Smooth muscle cell (in vitro differentiated cells): ENCODE data around the gene C3orf52. TPM values are rescaled to one million over a fixed set of nuclear protein-coding genes. Genes with fewer than 3 reads are reported as not detected.
"Not testable (repeated sequence)": the region's sequence is repeated elsewhere in the genome, so short reads cannot be mapped to it uniquely, and the experiment has no call there.

Source experiments
- DNase-seq: peaks from one replicate; lab custom pipeline; 2025; ENCODE audit not compliant: unreplicated experiment; lab: John Stamatoyannopoulos, UW
- H2AFZ ChIP-seq: fragments of 200-600 bp; sonication (generic); 2 replicates; pipeline ENCODE4 v1.6.0; 2016; ENCODE audit warnings: antibody characterized with exemption, low read depth, mild to moderate bottlenecking
- H3F3A ChIP-seq: fragments of 200-600 bp; sonication (generic); 2 replicates; pipeline ENCODE4 v1.6.0; 2017; ENCODE audit warnings: antibody characterized with exemption, low read depth
- H3K27ac ChIP-seq: fragments of 200-600 bp; sonication (generic); 2 replicates; pipeline ENCODE4 v1.5.1; 2016; ENCODE audit warnings: low read depth, mild to moderate bottlenecking
- H3K27me3 ChIP-seq: fragments of 200-600 bp; sonication (generic); 2 replicates; pipeline ENCODE4 v1.6.1; 2016; ENCODE audit warnings: low read depth, mild to moderate bottlenecking
- H3K36me3 ChIP-seq: fragments of 200-600 bp; sonication (generic); 2 replicates; pipeline ENCODE4 v1.5.1; 2016; ENCODE audit warnings: low read depth
- H3K4me1 ChIP-seq: fragments of 200-600 bp; sonication (generic); 2 replicates; pipeline ENCODE4 v1.5.1; 2016; ENCODE audit warnings: low read depth
- H3K4me2 ChIP-seq: fragments of 200-600 bp; sonication (generic); 2 replicates; pipeline ENCODE4 v1.6.0; 2016; ENCODE audit warnings: mild to moderate bottlenecking
- H3K4me3 ChIP-seq: fragments of 200-600 bp; sonication (generic); 2 replicates; pipeline ENCODE4 v1.5.1; 2016; ENCODE audit warnings: mild to moderate bottlenecking
- H3K79me2 ChIP-seq: fragments of 200-600 bp; sonication (generic); 2 replicates; pipeline ENCODE4 v1.6.0; 2016; ENCODE audit warnings: low read depth, mild to moderate bottlenecking
- H3K9ac ChIP-seq: fragments of 200-600 bp; sonication (generic); 2 replicates; pipeline ENCODE4 v1.6.0; 2016; ENCODE audit warnings: low read depth
- H3K9me3 ChIP-seq: fragments of 200-600 bp; sonication (generic); replicated peaks from 2 replicates; pipeline ENCODE4 v1.5.1; 2016; ENCODE audit warnings: low read depth
- H4K20me1 ChIP-seq: fragments of 200-600 bp; sonication (generic); 2 replicates; pipeline ENCODE4 v1.6.0; 2016; ENCODE audit warnings: low read depth
- CTCF ChIP-seq: fragments of 200-600 bp; sonication (generic); IDR thresholded peaks from 2 replicates; pipeline ENCODE4 v1.5.1; 2017; ENCODE audit warnings: borderline replicate concordance, mild to moderate bottlenecking, antibody characterized with exemption; ENCODE audit not compliant: insufficient read depth, poor library complexity, severe bottlenecking
- WGBS: methylation state at CpG from one replicate; pipeline ENCODE4 v1.1.7; 2016; ENCODE audit warnings: low lambda C conversion rate; 5-methylcytosine and 5-hydroxymethylcytosine counted together
- polyA plus RNA-seq: library from polyadenylated mRNA; unstranded; fragments of >200 nt; fragmentation: Nextera tagmentation; extraction: Ambion mirVana; gene quantifications from 2 replicates; pipeline ENCODE4 v1.2.1, GENCODE V29; 2016
- total RNA-seq: library from RNA; depleted of rRNA; stranded (reverse); fragments of >200 nt; gene quantifications from 2 replicates; pipeline ENCODE4 v1.2.3, GENCODE V29; 2014

C3orf52 gene
- total and polyA plus RNA-seq, 2 experiments from 2014 or later: 4.0 to 10.2 TPM

DNA sequence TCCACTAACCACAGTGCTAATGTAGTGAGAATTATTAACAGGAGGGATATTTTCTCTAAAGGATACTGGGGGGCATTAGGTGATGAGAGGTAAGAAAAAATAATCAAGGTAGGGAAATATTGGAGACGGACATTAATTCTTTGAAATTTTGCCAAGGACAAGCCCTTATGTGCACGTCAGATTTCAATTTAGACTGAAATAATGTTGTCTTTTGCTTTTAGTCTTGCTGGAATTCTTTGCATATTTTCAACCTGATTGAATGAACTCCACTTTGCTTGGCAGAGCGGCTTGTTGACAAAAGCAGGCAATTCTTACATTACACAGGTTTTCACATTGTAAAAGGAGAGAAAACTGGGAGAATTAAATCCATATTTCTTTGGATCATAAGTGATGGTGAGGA, 25.0 kb upstream of the C3orf52 start:
- no peaks in the 10 kb centered on the region for H3K36me3 ChIP-seq
- H3K27me3 ChIP-seq: no peaks in the 10 kb centered on the region
- H3K9me3 ChIP-seq: no peaks in the 10 kb centered on the region
- no peak overlapping the region for H3K4me3 ChIP-seq
- TF ChIP-seq CTCF: no peak
- no peak for DNase-seq
- WGBS: 78% methylated on average over 3 of the region's 3 CpGs
- H3K4me1 ChIP-seq: no peaks in the 10 kb centered on the region
- no peak overlapping the region for H3K27ac ChIP-seq
- H2AFZ ChIP-seq: no peak overlapping the region
- H3K9ac ChIP-seq: no peak overlapping the region
- H3F3A ChIP-seq: no peaks in the 10 kb centered on the region
- H3K79me2 ChIP-seq: no peaks in the 10 kb centered on the region
- no peaks in the 10 kb centered on the region for H4K20me1 ChIP-seq
- no peak overlapping the region for H3K4me2 ChIP-seq

DNA sequence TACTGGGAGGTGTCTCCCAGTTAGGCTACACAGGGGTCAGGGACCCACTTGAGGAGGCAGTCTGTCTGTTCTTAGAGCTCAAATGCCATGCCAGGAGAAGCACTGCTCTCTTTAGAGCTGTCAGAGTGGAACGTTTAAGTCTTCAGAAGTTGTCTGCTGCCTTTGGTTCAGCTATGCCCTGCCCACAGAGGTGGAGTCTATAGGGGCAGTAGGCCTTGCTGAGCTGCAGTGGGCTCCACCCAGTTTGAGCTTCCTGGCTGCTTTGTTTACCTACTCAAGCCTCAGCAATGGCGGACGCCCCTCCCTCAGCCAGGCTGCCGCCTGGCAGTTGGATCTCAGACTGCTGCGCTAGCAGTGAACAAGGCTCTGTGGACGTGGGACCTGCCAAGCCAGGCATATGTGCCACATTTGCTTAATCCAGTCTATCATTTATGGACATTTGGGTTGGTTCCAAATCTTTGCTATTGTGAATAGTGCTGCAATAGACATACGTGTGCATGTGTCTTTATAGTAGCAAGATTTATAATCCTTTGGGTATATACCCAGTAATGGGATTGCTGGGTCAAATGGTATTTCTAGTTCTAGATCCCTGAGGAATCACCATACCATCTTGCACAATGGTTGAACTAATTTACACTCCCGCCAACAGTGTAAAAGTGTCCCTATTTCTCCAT, 13.7 kb upstream of the C3orf52 start:
- H3K27ac ChIP-seq, H2AFZ ChIP-seq, H3K9me3 ChIP-seq, H3K4me1 ChIP-seq, H4K20me1 ChIP-seq, H3K27me3 ChIP-seq, H3K79me2 ChIP-seq, H3F3A ChIP-seq, H3K36me3 ChIP-seq, H3K4me2 ChIP-seq, H3K9ac ChIP-seq, DNase-seq, H3K4me3 ChIP-seq: not testable (repeated sequence)
- 94% methylated on average over 8 of the region's 8 CpGs for WGBS

DNA sequence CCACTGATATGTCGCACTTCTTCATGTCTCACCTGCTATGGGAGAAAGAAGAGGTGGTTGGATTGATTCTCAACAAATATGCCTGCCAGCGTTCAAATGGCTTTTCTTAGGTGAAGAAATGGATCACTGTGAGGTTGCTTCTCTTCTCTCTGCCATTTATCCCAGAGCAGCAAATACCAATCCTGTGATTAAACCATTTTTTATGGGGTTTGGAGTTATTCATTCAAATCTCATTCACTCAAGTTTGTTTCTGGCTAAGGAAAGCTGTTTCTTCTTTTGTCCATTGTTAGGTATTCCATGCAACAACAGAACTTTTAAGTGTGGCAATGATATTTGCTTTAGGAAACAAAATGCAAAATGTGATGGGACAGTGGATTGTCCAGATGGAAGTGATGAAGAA, 12.2 kb upstream of the C3orf52 start:
- no peak for TF ChIP-seq CTCF
- Histone ChIP-seq H3K4me2 (peak overlapping the region; percentile 69), H3K79me2 (no peaks in the 10 kb centered on the region), H3K36me3 (no peaks in the 10 kb centered on the region), H3K27me3 (no peaks in the 10 kb centered on the region), H4K20me1 (no peaks in the 10 kb centered on the region), H2AFZ (no peak overlapping the region), H3K27ac (peak overlapping the region; percentile 97), H3F3A (no peaks in the 10 kb centered on the region), H3K9me3 (no peaks in the 10 kb centered on the region), H3K9ac (peak overlapping the region; percentile 88), H3K4me1 (peaks cover 3% of the 10 kb centered on the region), H3K4me3 (no peak overlapping the region)
- no peak for DNase-seq
- 91% methylated on average over 2 of the region's 2 CpGs for WGBS

GRCh38 chr3:112074616-112075497, 11.3 kb upstream of the C3orf52 start:
- Histone ChIP-seq H3K9ac (peak overlapping the region; percentile 88), H3K4me3 (no peak overlapping the region), H3K4me2 (peak overlapping the region; percentile 69), H2AFZ (no peak overlapping the region), H3K9me3 (no peaks in the 10 kb centered on the region), H3K4me1 (peaks cover 3% of the 10 kb centered on the region), H3K27me3 (no peaks in the 10 kb centered on the region), H3K27ac (peak overlapping the region; percentile 97), H3K79me2 (no peaks in the 10 kb centered on the region), H3K36me3 (no peaks in the 10 kb centered on the region), H3F3A (no peaks in the 10 kb centered on the region), H4K20me1 (no peaks in the 10 kb centered on the region)
- TF ChIP-seq CTCF: no peak
- no peak for DNase-seq
- 10% methylated on average over 6 of the region's 6 CpGs for WGBS
